Cardiac fibroblast (primary cell): ENCODE measurements around the gene CACNA2D3.

Experiments used
- DNase-seq, 2 donors: peaks; one replicate each; pipeline versions ENCODE4 v3.0.0 to v3.0.0-alpha.2; 2010; ENCODE audit warnings: low read depth in 2 of 2
- H3K4me3 ChIP-seq, 2 donors: replicated peaks in 1 of 2; 1 replicate in 1 of 2; 2 replicates in 1 of 2; pipeline ENCODE4 v1.5.1; 2011; ENCODE audit warnings: low read depth in 2 of 2, low read length in 2 of 2, mild to moderate bottlenecking in 2 of 2, moderate library complexity in 1 of 2
- CTCF ChIP-seq: IDR thresholded peaks from one replicate; pipeline ENCODE4 v1.5.1; 2011; ENCODE audit warnings: low read depth, mild to moderate bottlenecking, low read length, inconsistent platforms

CACNA2D3 gene

GRCh38 chr3:54193093-54193492 lies 70.7 kb downstream of the CACNA2D3 start:
- DNase-seq, result no peak
- no peak for TF ChIP-seq CTCF
- no peak overlapping the region for H3K4me3 ChIP-seq

- no peak for DNase-seq
- no peak for TF ChIP-seq CTCF
Observed at GRCh38 chr3:54196360-54196991, 74.1 kb downstream of the CACNA2D3 start.

GRCh38 chr3:54197509-54197908 lies 75.2 kb downstream of the CACNA2D3 start:
- no peak for DNase-seq
- no peak for TF ChIP-seq CTCF
- no peak overlapping the region for H3K4me3 ChIP-seq

More at GRCh38 chr3:54196360-54196991, 74.1 kb downstream of the CACNA2D3 start:
- H3K4me3 ChIP-seq, result no peak overlapping the region

- TF ChIP-seq CTCF, result no peak
- H3K4me3 ChIP-seq, result no peak overlapping the region
- no peak for DNase-seq
Observed at GRCh38 chr3:54198556-54198955, 76.2 kb downstream of the CACNA2D3 start.

- DNase-seq, result no peak
- no peak overlapping the region for H3K4me3 ChIP-seq
- no peak for TF ChIP-seq CTCF
Observed at GRCh38 chr3:54202054-54202453, 79.7 kb downstream of the CACNA2D3 start.

- DNase-seq, result no peak
- no peak for TF ChIP-seq CTCF
- H3K4me3 ChIP-seq, result no peak overlapping the region
Observed at GRCh38 chr3:54202651-54203248, 80.4 kb downstream of the CACNA2D3 start.

- H3K4me3 ChIP-seq, result no peak overlapping the region
- TF ChIP-seq CTCF, result no peak
- no peak for DNase-seq
Observed at GRCh38 chr3:54206874-54207273, 84.5 kb downstream of the CACNA2D3 start.
